NB4 (cell line): ENCODE measurements around the gene VWC2.

Experiments used
- DNase-seq: peaks from one replicate; pipeline ENCODE4 v3.0.0; 2010; ENCODE audit warnings: low read depth
- H3K4me3 ChIP-seq: one replicate; pipeline ENCODE4 v1.5.1; 2011; ENCODE audit warnings: mild to moderate bottlenecking, low read depth, low read length, moderate library complexity
- MYC ChIP-seq: IDR thresholded peaks from 2 replicates; pipeline ENCODE4 v1.6.1; 2011; ENCODE audit warnings: low read depth, low read length
- POLR2A ChIP-seq: IDR thresholded peaks from 2 replicates; pipeline ENCODE4 v1.6.1; 2011; ENCODE audit warnings: mild to moderate bottlenecking; ENCODE audit not compliant: insufficient read length; ENCODE audit errors: extremely low read depth
- TF ChIP-seq, protein P1 (sequence below): IDR thresholded peaks from one replicate; pipeline ENCODE4 v1.5.1; 2012; ENCODE audit warnings: low read depth, low read length
- TF ChIP-seq, protein P2 (sequence below): IDR thresholded peaks from 2 replicates; pipeline ENCODE4 v1.6.1; 2011; ENCODE audit warnings: low read depth, low read length

VWC2 gene

DNA sequence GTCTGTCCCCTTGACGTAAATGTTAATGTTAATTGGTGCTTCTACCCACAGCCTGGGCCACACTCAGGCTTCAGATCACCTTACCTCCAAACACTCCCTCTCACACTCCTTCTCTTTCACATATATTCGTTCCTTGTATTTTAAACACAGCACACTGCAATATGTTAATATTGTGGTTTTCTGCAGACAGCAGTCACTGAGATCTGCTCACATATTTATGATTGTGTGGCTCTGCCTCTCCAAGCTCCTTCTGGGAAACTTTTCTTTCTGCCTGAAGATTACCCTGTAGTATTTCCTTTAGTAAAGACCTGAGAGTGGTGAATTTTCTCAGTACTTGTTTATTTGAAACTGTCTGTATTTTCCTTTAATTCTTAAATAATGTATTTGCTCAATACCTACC, 104.7 kb downstream of the VWC2 start:
- TF ChIP-seq MYC = no peak
- TF ChIP-seq, protein P1, sequence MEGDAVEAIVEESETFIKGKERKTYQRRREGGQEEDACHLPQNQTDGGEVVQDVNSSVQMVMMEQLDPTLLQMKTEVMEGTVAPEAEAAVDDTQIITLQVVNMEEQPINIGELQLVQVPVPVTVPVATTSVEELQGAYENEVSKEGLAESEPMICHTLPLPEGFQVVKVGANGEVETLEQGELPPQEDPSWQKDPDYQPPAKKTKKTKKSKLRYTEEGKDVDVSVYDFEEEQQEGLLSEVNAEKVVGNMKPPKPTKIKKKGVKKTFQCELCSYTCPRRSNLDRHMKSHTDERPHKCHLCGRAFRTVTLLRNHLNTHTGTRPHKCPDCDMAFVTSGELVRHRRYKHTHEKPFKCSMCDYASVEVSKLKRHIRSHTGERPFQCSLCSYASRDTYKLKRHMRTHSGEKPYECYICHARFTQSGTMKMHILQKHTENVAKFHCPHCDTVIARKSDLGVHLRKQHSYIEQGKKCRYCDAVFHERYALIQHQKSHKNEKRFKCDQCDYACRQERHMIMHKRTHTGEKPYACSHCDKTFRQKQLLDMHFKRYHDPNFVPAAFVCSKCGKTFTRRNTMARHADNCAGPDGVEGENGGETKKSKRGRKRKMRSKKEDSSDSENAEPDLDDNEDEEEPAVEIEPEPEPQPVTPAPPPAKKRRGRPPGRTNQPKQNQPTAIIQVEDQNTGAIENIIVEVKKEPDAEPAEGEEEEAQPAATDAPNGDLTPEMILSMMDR = no peak
- TF ChIP-seq POLR2A = no peak
- TF ChIP-seq, protein P2, sequence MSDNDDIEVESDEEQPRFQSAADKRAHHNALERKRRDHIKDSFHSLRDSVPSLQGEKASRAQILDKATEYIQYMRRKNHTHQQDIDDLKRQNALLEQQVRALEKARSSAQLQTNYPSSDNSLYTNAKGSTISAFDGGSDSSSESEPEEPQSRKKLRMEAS = no peak
- H3K4me3 ChIP-seq = no peak overlapping the region
- DNase-seq = no peak

DNA sequence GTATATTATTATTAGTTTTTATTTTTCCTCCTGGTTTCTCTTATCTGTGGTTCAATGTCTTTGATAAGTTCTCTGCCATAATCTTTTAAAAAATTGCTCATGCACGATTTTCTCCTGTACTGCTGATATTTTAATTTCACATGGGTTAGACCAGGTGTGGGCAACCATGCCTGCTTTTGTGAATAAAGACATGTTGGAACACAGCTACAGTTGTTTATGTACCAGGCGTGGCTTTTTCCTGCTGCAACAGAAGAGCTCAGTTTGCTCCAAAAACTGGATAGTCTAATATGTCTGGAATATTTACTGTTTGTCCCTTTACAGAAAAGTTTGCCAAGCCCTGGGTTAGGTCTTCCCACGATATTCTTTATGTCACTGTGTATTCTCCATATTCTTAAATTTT, 105.2 kb downstream of the VWC2 start:
- no peak overlapping the region for H3K4me3 ChIP-seq
- DNase-seq = no peak
- TF ChIP-seq, protein P1 = no peak
- TF ChIP-seq MYC = no peak
- TF ChIP-seq, protein P2 = no peak
- TF ChIP-seq POLR2A = no peak

DNA sequence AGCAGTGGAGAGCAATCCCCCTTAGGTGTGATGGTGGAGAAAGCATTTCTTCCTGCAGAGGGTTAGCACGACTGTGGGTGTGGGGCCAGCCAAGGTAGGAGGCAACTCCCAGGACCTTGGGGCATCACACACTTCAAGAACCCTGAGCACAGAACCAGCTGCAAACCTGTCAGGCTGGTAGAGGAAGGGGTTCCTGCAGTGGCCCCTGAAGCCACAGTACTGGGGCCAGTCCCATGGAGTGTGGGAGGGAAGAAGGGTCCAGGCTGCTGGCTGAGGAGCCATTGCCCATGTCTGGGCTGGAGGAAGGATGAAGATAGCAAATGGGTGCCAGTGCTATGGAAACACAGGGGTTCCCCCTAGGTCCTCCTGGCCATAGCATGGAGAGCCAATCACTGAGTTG, 110.5 kb downstream of the VWC2 start:
- H3K4me3 ChIP-seq = no peak overlapping the region
- no peak for DNase-seq
- TF ChIP-seq POLR2A = no peak
- no peak for TF ChIP-seq MYC
- TF ChIP-seq, protein P1 = no peak
- TF ChIP-seq, protein P2 = no peak

DNA sequence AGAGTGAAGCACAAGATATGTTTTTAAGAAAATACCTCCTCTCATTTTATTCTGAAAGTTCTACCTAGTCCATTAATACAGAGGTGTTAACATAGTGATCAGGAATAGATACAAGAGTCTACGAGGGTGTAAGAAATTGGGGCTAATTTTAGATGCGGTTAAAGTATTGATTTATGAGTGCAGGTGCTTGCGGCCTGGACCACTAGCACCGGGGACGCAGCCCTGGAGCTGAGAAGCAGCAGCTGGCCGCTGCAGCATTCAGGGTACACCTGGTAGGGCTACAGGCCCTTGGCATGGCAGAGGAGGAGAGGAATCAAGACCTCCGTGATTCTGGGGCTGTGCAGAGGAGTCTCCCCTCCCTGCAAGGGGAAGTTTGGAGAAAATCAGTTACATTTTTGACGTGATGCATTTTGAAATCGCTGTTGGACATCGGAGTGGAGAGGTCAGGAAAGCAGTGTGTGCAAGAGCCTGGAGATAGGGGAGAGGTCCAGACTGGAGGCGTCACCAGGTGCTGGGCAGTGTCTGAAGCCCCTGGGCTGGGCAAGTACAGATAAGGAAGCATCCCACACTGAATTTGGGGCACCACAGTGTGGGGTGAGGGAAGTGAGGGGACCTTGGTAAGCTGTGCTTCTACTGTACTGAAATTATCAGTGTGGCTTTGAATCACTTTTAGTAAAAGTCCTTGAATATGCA, 112.3 kb downstream of the VWC2 start:
- no peak for DNase-seq
- no peak overlapping the region for H3K4me3 ChIP-seq
- TF ChIP-seq, protein P1 = no peak
- no peak for TF ChIP-seq MYC
- no peak for TF ChIP-seq POLR2A
- TF ChIP-seq, protein P2 = no peak

DNA sequence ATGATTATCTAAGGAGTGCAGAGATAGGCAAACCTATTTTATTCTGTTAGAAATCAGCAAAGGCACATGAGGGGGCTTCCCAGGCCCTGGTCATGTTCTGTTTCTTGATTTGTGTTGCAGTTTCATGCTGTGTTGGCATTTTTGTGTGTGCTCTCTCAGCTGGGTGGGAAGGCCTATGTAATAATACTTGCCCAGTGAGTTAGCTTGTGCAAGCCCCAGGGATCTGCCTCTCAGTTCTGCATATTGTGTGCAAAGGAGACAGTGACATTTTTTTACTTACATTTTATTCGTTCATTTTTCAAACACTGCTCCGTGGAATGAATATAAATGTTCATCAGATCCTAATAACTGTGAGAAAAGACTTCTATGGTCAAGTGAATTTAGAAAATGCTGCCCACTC, 119.0 kb downstream of the VWC2 start:
- no peak overlapping the region for H3K4me3 ChIP-seq
- no peak for DNase-seq
- TF ChIP-seq, protein P1 = no peak
- TF ChIP-seq POLR2A (no peak), MYC (no peak)
- TF ChIP-seq, protein P2 = no peak
